ENCODE data around the gene CDK5. TPM values are rescaled to one million over a fixed set of nuclear protein-coding genes. Genes with fewer than 3 reads are reported as not detected.

The CDK5 gene
- 9.6 TPM for total RNA-seq

DNA sequence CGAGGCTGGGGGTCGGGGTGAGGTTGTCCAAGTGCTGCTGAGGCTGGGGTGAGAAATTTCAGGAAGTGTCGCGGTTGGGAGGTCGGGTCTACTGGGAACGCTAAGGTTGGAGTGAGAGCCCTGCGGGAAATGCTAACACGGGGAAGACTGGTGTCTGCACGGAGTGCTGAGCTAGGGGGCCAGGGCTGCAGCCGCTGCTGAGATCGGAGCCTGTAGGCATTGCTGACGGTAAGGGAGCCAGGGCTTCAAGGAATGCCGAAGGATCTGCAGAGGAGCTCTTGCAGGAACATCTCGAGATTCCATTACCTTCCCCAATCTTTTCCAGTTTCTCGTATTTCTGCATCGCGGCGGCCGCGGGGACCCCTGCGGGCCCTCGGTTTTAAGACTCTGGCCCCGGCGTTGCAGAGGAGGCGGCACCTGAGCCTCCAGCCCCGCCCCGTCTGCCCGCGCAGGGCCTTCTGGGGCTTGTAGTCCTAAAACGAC is at the start of gene CDK5:
Gene CDK5, minus strand, starts transcription at position 392 of the 483 bp plus-strand sequence. Its CDS starts 49 bp downstream, at position 343.
- DNase-seq (ENCODE audit: low spot score) (no peak), ATAC-seq (no peak)

GRCh38 chr7:151104411-151105235 is 46.9 kb upstream of the CDK5 start:
- no peak for DNase-seq (ENCODE audit: low spot score)
- no peak for ATAC-seq

- DNase-seq (ENCODE audit: low spot score) (no peak), ATAC-seq (no peak)
These were observed 46.3 kb upstream of the CDK5 start for GRCh38 chr7:151103973-151104372.

- DNase-seq (ENCODE audit: low spot score), result no peak
- ATAC-seq, result no peak
These were observed 45.3 kb upstream of the CDK5 start for GRCh38 chr7:151102991-151103390.

- no peak for DNase-seq (ENCODE audit: low spot score)
- no peak for ATAC-seq
These were observed 44.1 kb upstream of the CDK5 start for GRCh38 chr7:151101621-151102396.

DNA sequence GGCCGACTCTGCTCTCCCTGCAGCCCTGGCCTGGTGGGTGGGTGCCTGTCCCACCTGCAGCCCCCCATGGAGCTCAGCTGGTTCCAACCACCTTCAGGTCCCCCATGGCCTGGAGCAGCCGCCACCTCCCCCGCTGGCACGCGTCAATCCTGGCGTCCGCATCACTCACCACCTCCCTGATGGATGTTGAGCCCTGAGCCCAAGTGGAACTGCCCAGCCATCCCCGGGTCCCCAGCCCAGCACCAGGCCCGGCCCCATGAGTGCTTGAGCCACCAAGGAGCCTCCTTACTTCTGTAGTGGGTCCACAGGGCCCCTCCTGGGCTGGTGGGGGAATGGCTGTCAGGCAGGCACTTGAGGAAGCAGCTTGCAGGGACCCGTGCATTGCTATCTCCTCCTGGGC is 43.2 kb upstream of the CDK5 start:
- ATAC-seq (no peak), DNase-seq (ENCODE audit: low spot score) (no peak)

- no peak for DNase-seq (ENCODE audit: low spot score)
- no peak for ATAC-seq
These were observed 42.0 kb upstream of the CDK5 start for GRCh38 chr7:151099486-151100211.

DNA sequence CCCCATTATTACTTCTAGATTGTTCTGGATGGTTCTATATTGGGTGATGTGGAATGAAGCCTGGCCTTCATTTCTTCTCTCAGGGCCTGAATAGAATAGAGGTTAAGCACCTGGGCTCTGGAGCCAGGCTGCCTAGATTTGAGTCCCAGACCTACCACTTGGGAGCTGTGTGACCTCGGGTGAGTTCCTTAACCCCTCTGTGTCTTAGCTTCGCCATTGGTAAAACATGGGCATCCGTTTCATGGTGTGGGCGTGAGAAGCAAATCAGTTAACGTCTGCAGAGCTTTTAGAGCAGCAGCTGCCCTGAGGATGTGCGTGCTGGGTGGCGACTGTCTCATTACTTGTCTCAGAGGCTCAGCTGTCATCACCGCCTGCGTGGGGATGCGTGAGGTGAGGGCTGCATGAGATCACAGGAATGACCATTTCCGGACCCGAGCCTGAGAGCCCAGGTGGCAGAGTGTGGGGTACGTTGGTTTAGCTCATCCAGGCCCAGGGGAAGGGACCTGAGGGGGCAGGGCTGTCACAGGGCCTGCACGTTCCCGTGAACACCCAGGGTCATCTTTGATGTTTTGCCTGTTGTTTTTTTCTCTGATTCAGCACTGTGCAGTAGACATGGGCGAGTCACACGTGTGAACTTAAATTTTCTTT is 38.3 kb upstream of the CDK5 start:
- no peak for ATAC-seq
- DNase-seq (ENCODE audit: low spot score), result no peak

GRCh38 chr7:151095123-151095797 is 37.6 kb upstream of the CDK5 start:
- ATAC-seq (peak; percentile 26), DNase-seq (ENCODE audit: low spot score) (no peak)

DNA sequence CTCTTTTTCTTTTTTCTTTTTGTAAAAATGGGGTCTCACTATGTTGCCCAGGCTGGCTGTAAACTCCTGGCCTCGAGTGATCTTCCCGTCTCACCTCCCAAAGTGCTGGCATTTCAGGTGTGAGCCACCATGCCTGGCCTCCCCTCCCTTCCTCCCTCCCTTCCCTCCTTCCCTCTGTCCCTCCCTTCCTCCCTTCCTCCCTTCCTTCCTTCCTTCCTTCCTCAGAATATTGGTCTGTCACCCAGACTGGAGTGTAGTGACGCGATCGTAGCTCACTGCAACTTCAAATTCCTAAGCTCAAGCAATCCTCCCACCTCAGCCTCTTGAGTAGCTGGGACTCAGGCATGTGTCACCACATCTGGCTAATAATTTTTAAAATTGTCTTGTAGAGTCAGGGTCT is 37.0 kb upstream of the CDK5 start:
- ATAC-seq (no peak), DNase-seq (ENCODE audit: low spot score) (no peak)

- DNase-seq (ENCODE audit: low spot score), result no peak
- ATAC-seq, result no peak
These were observed 36.1 kb upstream of the CDK5 start for GRCh38 chr7:151093748-151094147.

DNA sequence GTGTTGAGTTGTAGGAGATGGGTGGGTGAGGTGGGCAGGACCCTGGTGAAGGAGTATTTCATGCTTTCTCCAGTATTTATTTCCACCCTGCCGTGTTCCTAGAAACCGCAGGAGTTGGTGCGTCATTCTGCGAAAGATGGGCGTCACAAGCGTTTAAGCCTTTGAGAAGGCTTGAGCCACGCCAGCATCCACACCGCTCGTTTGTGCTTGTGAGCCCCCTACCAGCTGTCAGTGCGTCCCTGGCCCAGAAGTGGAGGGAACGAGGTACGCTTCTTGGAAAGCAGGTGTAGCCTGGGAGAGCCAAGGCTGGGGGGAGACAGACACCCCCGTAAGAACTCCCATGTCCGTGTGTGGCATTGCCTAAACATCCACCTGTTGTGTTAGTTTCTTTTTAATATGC is 34.3 kb upstream of the CDK5 start:
- ATAC-seq (no peak), DNase-seq (ENCODE audit: low spot score) (no peak)

DNA sequence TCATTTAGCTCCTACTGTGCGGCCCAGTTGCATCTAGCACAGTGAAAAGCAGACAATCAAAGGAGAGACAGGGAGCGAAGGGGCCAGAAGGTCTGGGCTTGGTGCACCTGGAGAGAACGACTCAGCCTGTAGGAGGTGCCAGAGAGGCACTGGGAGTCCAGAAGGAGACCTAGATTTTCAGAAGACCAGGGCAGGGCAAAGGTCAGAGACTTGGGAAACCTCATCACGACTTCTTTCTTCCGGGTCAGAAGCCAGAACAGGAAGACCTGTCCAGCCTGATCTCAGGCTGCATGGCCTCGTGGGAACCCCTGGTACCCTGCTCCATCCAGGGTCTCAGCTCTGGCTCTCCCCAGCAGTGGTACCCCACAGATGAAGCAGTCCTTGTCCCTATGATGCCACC is 33.7 kb upstream of the CDK5 start:
- no peak for ATAC-seq
- DNase-seq (ENCODE audit: low spot score), result no peak

GRCh38 chr7:151091003-151091402 is 33.3 kb upstream of the CDK5 start:
- ATAC-seq, result no peak

DNA sequence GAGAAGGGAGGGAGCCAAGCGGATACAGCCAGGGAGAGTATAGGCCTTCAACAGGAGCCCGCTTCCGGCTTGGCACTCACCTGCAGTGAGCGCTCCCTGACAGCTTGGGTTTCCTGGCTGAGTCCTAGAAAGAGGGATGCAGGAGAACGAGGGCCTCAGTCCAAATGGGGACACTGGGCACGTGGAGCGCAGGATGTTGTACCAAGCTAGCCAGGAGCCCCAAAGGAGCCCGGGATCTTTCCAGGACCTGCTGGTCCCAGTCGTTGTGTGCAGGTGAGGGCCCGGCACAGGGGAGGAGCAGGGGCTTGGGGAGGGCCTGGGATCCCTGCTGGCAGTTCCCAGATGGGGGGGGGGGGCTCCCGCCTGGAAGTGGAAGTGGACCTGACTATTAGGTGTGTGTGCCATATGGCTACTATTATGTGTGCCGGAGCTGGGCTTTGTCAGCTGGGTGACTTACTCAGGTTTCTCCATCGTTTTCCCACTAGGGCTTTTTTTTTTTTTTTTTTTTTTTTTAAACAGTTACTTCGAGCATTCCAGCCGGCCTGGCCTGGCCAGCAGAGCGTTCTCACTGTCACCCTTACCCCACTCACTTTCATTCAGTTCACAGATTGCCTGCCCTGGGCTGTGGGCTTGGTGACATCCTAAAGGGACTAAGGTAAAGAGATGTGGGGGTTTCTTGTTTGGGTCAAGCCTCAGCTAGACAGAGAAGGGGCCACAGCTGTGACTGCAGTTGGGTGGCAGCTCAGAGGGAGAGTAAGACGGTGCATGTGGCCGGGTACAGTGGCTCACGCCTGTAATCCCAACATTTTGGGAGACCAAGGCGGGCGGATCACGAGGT is 32.4 kb upstream of the CDK5 start:
- ATAC-seq (no peak), DNase-seq (ENCODE audit: low spot score) (no peak)

More at GRCh38 chr7:151091003-151091402, 33.3 kb upstream of the CDK5 start:
- DNase-seq (ENCODE audit: low spot score), result no peak

GRCh38 chr7:151088856-151089699 is 31.4 kb upstream of the CDK5 start:
- peak; percentile 14 for ATAC-seq
- no peak for DNase-seq (ENCODE audit: low spot score)

DNA sequence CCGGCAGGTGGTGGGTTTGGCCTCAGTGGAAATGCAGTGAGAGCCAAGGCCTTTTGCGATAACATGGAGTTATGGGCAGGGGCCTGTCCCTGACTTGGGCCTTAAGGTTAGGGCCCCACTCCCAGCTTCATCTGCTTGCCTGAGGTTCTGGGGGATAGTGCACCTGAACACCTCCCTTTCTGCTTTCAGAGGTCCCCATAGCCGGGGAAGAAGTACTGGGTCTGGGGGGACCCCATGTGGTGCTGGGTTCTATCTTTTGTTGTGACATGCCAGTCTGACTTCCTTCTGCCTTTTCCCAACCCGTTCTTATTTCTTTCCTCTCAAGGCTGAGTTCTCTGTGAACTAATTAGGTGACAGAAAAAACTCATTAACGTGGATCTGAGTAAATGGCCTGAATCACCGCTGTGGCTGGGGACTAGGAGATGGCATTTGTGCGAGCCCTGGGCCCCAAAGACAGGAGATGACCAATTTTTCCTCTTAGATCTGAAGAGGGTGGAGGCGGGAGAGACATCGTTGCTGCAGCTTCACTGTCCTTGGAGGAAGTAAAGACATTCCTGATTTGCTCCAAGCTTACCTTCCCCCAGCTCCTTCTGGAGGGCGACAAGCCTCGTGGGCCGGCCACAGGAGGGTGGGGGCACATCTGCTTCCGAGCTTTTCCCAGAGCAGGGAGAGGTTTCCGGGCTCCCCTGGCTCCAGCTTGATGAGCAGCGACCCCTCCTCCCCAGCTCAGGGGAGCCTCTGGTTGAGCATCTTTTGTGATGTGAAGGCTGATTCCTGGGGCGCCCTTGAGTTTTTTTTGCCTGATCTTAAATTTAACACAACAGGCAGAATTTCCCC is 30.5 kb upstream of the CDK5 start:
- DNase-seq (ENCODE audit: low spot score) (no peak), ATAC-seq (no peak)
